ENCODE data around the gene PARP12.

The PARP12 gene

DNA sequence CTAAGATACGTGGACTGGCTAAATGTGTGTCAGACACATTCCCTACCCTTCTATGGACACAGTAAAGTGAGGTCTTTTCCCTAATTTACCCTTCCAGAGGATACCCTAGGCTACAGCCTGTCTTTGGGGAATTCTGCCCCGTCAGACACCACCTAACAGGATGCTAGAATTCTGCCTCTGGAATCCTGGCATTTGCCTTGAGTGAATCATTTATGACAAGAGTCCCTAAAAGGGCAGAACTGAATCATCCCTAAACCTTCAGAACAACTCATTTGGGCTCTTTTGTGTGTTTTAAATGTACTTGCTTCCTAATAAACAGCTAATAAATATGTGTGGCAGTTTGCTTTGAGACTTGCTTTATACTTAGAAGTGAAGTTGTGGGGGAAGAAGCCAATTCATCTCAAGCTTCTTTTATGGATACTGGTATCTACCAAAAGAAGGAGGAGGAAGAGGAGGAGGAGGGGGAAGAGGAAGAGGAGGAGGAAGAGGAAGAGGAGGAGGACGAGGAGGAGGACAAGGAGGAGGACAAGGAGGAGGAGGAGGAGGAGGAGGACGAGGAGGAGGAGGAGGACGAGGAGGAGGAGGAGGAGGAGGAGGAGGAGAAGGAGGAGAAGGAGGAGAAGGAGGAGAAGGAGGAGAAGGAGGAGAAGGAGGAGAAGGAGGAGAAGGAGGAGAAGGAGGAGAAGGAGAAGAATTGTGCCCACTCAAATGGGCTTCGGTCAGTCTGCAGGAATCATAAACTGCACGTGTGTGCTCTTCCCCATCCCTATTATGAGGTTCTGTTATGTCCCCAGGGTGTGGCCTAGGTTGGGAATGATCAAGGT, 27.1 kb downstream of the PARP12 start:
- TF ChIP-seq, protein P1, sequence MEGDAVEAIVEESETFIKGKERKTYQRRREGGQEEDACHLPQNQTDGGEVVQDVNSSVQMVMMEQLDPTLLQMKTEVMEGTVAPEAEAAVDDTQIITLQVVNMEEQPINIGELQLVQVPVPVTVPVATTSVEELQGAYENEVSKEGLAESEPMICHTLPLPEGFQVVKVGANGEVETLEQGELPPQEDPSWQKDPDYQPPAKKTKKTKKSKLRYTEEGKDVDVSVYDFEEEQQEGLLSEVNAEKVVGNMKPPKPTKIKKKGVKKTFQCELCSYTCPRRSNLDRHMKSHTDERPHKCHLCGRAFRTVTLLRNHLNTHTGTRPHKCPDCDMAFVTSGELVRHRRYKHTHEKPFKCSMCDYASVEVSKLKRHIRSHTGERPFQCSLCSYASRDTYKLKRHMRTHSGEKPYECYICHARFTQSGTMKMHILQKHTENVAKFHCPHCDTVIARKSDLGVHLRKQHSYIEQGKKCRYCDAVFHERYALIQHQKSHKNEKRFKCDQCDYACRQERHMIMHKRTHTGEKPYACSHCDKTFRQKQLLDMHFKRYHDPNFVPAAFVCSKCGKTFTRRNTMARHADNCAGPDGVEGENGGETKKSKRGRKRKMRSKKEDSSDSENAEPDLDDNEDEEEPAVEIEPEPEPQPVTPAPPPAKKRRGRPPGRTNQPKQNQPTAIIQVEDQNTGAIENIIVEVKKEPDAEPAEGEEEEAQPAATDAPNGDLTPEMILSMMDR (conservative IDR thresholded peaks at IDR 0.05; ENCODE audit: low read depth, low read length): no peak
- no peak overlapping the region for H3K4me3 ChIP-seq (ENCODE audit: low read depth, low read length)
- peak; percentile 39 for DNase-seq (ENCODE audit: low read depth)

DNA sequence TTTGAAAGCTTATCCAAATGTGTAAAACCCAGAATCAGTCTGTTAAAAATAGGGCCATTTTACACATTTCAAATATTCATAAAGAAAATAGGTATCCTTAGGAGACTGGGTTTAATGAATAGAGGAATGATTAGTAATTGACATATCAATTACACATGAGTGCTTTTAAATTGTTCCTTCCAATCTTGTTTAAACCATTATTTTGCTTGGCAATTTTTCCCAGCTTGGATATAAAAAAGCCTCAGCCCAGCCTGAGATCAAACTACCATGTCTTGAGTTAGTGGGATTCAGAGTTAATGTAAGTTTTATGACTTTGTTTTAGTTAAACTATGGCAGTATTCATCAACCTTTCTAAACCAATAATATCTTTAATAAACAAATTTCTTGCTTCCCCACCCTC, 28.3 kb downstream of the PARP12 start:
- no peak for DNase-seq (ENCODE audit: low read depth)
- no peak overlapping the region for H3K4me3 ChIP-seq (ENCODE audit: low read depth, low read length)
- TF ChIP-seq, protein P1 (conservative IDR thresholded peaks at IDR 0.05; ENCODE audit: low read depth, low read length): no peak

DNA sequence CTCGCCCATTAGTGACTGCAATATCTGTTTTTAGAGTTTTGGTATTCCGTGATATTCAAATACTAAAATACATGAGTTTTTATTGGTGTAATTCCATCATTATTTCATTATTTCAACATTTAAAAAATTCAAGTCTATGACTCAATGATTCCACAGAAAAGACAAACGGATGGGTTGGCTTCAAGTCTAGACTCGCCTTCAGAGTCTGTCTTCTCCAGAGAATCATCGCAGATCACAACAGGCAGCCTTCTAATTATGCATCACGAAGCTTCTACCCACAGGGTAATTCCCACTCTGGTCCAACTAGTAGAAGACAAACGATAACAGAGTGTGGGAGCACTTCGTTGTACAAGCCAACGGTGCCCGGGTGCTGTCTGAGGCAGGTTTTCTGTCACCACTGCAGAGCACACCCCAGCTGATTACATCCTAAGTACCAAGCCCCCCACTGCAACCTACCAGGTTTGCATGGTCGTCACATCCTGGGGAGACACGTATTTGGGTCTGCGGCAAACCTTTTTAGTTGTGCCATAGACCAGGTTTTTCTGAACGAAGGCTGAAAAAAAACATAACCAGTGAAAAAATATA, 28.9 kb downstream of the PARP12 start:
- H3K4me3 ChIP-seq (ENCODE audit: low read depth, low read length): no peak overlapping the region
- no peak for DNase-seq (ENCODE audit: low read depth)
- TF ChIP-seq, protein P1 (conservative IDR thresholded peaks at IDR 0.05; ENCODE audit: low read depth, low read length): no peak

DNA sequence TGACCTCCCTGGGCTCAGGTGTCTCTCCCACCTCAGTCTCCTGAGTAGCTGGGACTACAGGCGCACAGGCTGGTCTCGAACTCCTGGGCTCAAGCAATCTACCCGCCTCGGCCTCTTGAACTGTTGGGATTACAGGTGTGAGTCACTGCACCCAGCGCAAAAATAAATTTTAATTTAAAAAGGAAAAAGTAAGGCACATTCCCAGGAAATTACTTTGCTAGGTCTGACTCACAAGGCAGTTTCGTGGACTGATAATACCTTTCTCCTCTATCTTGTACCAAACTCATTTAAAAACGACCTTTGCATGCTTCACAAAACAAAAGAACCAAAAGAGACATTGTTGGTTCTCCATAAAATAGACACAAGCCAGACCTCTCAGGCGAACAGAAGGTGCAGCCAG, 29.7 kb downstream of the PARP12 start:
- no peak for DNase-seq (ENCODE audit: low read depth)
- TF ChIP-seq, protein P1 (conservative IDR thresholded peaks at IDR 0.05; ENCODE audit: low read depth, low read length): no peak
- H3K4me3 ChIP-seq (ENCODE audit: low read depth, low read length): no peak overlapping the region

DNA sequence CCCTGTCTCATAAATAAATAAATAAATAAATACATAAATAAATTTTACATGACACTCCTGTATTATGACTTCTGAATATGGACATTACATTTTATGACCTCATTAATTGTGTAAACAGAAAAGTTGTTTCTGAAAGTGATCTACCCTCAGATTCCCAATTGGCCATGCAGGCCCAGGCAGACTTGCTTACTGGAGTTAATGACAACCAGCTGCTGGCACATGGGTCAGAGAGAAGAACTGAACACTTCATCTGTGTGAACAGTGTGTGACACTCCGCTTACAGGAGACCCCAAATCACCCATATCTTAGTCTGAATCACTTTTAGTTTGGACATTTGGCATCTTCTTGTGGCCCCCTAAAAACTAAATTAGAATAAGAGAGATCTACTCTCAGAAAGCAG, 31.4 kb downstream of the PARP12 start:
- TF ChIP-seq, protein P1 (conservative IDR thresholded peaks at IDR 0.05; ENCODE audit: low read depth, low read length): no peak
- DNase-seq (ENCODE audit: low read depth): no peak
- no peak overlapping the region for H3K4me3 ChIP-seq (ENCODE audit: low read depth, low read length)

DNA sequence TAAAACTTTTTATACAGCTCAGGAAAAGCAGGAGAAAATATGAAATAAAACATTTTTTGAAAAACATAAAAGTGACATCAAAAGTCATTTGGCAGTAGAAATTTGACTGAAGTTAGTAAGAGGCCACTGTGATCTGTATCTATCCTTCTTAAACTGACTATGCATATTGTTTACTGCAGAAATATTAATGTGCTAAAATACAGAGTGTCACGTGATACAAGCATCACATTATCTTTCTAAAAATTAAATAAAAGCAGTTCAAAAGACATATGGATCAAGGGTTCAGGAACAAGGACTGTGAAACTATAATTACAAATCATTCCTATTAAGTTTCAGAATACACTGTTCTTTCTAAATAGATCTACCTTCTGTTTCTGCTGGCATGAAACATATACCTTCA, 33.7 kb downstream of the PARP12 start:
- no peak for DNase-seq (ENCODE audit: low read depth)
- H3K4me3 ChIP-seq (ENCODE audit: low read depth, low read length): no peak overlapping the region
- TF ChIP-seq, protein P1 (conservative IDR thresholded peaks at IDR 0.05; ENCODE audit: low read depth, low read length): no peak

DNA sequence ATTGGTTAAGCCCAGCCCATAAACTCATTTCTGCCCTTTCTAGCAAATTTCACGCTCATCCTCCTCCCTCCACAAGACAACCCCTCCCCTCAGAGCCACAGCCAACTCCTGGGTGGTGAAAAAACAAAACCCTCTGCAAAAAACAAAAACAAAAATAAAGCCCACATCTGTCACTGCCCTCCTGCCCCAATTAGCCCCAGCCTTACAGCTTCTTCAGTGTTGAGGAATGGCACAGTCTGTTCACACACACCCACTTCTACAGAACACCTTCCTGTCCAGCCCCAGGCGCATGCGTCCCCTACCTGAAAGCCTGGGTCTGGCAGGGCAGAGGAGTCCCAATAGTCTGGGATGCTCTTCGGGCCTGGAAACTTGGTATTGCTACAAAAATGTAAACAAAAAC, 34.4 kb downstream of the PARP12 start:
- TF ChIP-seq, protein P1 (conservative IDR thresholded peaks at IDR 0.05; ENCODE audit: low read depth, low read length): no peak
- no peak overlapping the region for H3K4me3 ChIP-seq (ENCODE audit: low read depth, low read length)
- no peak for DNase-seq (ENCODE audit: low read depth)

All from choroid plexus epithelial cell (primary cell).